Inflammatory macrophage (primary cell): Measurements from ENCODE around the gene SDHB.
"Not testable (repeated sequence)": the region's sequence is repeated elsewhere in the genome, so short reads cannot be mapped to it uniquely, and the experiment has no call there.

Source experiments
- DNase-seq, 2 donors: peaks; one replicate each; pipeline ENCODE4 v3.0.0-alpha.2; 2020 to 2022

SDHB gene

DNA sequence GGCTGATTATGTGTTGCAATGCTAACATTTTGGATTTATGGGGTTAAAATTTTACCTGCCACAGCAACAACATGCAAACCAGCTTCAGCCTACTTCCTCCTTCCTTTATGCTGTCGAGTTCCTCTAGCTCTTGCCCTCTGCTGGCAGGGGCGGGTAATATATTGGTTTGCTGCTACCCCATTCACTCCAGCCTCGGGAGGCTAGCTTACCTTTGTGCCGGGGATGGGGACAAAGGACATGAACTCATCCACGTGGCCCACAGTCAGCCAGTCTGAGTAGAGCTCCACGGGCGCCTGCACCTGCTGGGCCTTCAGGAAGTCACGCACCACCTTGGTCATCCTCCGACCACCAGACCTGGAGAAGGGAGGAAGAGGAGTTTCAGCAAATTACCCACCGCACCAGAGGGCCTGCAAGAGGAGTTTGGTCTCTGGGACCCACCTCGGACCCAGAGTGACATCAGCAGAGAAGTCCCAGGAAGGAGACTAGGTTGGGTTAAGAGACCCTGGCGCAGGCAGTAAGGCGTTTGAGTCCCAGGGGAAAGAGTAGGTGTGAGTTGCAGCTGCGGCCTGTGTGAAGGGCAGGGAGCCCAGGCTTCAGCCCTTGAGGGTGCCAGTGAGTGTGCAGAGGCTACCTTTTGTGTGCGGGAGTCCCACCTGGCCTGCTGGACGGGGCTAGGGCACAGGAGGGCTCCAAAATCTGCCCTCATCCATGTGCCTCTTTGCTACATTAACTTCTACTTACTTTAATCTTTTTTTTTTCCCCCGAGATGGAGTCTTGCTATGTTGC lies 21.8 kb upstream of the SDHB start:
- DNase-seq: peak; percentile 62 to 66

DNA sequence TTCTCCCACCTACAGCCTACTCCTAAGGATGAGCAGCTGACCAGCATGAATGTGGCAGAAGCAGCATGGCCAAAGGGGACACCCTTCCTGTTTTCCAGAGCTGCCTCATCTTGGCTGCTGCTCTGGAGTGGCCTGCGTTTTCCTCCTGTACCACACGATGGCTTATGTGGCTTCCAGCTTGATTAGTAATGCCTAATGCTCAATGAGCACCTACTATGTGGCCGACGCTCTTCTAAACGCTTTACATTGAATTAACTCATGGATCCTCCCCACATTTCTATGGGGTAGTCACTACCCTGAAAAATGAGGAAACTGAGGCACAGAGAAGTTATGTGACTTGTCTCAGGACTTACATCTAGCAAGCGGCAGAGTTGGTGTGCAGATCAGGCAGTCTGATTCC lies 18.0 kb upstream of the SDHB start:
- no peak for DNase-seq

DNA sequence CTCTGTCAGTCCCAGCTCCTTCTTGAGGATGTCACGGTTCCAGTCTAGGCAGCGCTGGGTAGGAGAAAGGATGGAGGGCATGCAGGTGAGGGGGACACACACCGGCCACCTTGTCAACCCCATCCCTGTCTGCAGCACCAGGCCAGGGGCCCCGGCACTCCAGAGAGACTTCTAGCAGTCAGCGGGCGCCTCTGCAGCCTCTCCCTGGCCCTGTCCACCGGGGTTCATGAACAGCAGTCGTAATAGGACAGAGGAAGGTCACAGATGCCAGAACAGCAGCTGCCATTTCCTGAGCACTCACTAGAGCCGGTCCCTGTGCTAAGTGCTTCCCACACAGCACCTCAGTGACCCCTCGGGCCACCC lies 16.3 kb upstream of the SDHB start:
- DNase-seq: no peak

DNA sequence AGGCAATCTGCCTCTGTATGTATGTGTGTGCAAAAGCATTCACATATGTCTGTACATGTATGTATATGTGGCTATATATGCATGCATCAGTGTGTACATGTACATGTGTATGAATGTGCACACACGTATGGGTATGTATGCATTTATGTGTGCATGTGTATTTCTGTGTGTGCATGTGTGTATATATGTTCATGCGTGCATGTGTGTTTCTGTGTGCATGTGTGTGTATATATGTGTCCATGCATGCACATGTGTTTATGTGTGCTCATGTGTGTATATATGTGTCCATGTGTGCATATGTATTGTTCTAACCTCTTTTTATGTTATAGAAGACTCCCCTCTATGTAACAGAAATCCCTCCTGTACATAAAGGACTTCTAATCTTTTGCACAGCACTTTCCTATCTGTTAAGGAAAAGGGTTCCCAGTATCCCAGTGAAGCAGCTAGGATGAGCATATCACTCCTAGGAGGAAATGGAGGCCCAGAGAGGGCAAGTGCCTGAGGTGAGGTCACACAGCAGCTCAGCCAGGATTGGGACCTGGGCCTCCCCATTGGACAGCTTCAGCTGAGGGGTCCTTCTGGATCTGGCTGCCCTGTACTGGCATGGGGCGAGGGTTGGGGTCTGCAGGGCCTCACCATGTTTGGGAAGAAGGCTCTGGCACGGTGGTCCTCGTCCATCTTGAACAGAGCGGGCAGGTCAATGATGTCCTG lies 15.8 kb upstream of the SDHB start:
- no peak for DNase-seq

DNA sequence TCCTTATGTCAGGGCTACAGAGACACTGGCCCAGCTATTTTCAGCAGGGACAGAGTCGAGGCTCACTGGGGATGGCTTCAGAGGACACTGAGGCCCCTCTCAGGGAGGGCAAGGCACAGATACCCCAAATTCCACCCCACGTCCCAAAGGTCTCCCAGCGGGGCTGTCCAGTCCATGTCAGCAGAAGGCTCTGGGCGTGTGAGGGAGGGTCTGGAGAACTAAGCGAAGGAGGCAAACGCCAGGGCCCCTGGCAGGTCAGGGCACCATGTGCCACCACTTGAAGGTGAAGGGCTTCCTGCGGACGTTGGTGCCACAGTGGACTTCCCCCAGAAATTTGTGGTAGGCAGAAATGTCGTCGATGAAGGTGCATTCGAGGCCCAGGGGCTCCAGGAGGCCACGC lies 15.0 kb upstream of the SDHB start:
- DNase-seq: no peak

DNA sequence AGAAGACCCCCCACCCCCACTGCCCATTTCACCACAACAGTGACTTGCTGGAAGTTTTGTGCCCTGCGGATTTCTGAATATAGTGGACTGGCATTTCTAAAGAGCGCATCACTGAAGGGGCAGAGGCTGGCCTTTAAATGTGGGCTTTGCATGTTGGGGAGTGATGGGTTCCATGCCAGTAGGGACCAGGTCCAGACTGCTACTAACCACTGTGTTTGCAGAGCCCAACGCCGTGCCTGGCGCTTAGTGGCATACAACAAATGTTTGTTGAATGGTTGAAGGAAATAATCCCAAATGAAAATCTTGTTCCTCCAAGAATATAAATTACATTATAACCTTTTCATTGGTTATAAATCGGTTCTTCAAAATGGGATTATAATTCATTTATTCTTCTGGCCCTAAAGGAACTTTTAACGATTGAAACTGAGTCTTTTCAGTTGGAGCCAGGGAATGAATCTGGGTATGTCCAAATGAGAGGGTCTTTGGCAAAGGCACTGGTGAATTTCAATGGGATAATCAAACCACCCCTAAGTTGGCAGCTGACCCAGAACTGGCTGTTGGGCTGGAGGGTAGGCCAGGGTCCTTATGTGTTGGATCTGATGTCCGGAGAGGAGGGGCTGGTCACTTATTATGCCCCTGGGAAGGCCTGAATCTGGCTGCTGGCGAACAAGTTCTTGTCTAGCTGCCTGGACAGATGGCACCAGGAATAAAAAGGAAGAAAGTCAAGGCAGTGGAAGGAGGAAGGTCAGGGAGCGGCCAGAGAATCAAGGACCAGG lies 13.8 kb upstream of the SDHB start:
- no peak for DNase-seq

DNA sequence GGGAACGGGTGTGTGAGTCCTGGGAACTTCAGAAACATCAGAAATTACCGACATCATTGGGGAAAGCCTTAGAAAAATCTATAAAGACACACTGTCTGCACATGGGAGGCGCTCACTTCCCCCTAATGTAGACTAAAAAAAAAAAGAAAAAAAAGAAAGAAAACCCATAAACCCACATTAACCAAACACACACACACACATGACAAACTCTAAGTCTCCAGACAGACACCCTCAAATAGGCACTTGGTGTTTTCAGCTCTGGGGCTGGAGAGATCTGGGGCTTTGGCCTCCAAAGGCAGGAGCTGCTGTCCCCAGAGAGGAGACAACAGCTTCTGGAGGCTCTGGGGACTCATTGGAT lies 13.2 kb upstream of the SDHB start:
- peak in 1 of 2 donors; percentile 57 for DNase-seq

DNA sequence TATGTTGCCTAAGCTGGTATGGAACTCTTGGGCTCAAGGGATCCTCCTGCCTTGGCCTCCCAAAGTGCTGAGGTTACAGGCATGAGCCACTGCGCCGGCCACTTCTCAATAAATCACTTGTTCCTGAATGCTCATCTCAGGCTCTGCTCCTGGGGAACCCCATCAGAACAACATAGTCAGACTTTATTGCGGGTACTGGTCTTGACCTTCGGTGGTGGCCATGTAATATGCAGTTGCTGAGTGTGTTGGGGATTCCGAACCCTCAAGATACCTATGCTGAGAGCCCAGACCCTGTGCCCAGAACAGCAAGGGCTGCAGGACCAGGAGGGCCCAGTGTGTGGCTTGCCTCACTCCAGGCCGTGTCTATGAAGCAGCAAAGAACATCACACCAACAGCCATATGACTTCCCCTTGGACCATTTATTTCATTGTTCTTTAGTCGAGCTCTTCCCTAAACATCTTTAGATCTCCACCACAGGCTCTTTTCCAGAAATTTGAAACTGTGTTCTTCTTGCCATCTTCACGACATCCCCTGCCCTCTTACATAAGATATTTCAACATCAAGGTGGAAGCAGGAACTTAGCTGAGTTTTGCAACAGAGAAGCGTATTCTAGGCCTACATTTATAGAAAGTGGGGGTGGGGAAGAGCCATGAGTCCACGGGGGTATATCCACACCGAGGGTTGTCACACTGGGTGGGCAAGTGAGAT lies 12.7 kb upstream of the SDHB start:
- DNase-seq: peak; percentile 72 to 88

DNA sequence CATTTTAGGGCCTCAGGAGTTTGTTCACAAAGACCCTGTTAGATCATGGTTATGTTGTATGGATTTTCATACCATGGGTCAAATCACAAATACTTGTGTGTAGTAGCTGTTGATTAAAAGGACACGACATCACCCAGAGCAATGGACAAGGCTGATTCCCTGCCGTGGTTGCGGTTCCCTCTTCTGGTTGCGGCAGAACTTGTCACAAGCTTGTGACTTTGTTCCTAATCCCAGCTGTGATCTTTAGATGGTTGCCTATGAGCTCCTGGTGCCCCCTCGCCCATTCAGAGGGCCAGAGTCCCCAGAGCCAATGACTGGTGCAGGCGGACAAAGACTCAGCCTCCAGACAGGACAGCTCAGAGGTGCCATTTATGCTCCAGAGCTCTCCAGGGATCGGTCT lies 11.8 kb upstream of the SDHB start:
- peak; percentile 58 to 86 for DNase-seq

DNA sequence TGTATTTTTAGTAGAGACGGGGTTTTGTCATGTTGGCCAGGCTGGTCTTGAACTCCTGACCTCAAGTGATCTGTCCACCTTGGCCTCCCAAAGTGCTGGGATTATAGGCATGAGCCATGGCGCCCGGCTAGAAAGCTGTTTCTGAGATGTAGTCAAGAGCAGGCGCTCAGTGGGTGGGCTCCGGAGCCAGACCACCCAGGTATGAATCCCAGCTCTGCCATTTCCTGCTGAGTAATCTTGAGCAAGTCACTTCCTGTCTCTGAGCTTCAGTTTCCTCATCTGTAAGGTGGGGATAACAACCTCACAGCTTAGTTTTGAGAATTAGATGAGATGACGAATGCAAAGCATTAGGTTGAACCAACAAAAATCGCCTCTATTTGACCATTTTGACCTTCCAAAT lies 8.9 kb upstream of the SDHB start:
- not testable (repeated sequence) for DNase-seq

DNA sequence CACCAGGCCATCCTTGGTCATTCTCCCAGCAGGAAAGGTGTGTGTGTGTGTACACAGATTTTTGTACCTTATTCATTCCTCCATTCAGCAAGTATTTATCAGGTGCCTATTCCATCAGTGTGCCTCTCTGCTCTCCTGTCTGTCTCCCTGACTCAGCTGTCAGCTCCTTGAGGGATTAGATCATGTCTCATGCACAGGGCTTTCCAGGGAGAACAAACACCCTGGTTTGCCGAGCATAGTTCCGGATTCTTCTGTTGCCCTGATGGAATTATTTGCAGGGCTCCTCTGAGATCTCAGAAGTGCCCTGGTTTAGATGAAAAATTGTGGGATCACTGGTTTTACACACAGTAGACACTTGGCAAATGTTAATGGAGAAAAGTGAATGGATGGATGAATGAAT lies 8.1 kb upstream of the SDHB start:
- DNase-seq: no peak

DNA sequence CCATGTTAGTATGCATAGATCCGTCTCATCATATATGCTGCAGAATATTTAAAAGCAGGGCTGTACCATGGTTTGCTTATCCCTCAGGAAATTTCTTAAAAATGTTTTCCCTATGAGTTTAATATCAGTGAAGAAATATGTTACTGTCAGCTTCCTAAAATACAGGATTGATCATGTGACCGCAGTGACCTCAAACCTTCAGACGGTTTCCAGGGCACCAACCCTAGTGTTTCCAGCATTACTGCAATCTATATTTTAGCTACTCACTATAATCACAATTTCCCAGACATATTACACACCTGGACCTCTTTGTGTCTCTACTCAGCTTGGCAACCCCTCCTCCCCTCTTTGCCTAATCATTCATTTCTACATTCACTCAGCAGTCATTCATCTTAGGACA lies 7.7 kb upstream of the SDHB start:
- DNase-seq: peak; percentile 60 to 72

DNA sequence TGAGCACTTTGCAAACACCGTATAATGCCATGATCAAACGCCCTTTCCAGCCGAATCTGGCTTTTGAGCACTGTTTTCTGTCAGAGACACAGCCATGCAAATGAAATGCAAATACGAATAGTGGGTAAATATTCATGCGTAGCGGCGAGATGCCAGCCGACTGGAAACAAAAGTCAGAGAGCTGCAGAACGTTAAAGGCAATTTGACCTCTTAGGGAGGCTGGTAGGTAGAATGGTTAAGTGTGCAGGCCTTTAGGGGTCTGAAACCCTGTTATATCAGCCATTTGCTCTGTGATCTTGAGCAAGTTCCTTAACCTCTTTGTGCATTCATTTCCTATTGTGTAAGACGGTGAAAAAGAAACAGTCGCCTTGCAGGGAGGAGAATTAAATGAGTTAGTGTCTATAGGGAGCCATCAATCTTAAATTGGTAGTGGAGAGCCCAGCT lies 6.5 kb upstream of the SDHB start:
- peak; percentile 59 to 76 for DNase-seq

DNA sequence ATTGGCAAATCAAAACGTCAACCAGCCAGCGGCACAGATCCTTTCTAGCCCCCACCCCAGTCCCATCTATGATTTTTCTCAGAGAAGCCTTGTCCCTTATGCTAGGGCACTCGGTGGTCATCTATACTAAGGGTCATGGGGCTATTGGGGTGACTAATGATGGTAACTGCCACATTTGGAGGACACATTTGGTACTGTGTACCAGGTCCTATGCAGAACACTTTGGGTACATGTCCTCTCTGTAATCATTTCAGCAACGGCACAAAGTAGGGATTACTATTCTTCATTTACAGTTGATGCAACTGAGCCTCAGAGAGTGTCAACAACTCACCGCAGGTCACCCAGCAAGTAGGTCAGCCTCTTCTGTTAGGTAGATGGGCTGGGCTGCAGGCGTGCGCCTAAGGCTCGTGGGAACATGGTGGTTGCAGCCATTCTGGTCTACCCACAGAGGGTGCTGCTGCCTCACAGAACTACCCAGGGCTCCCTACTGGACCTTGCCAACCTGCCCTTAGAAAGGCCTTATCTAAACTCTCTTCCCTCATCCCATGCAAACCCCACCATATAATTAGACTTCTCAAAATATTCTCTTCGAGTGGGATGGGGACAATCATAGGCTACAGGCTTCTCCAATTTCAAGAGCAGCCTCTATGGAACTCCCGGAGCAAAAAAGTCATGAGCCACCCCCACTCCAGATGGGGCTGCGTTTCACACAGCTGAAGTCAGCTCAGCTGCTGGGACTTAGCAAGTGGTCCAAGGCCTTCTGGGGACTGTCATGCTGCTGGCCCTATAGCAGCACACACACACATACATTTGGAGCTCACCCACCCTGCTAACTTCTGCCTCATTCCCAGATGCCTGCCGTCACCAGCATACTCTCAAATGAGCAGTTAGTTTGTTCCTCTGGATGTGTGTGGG lies 5.8 kb upstream of the SDHB start:
- peak; percentile 80 to 87 for DNase-seq

DNA sequence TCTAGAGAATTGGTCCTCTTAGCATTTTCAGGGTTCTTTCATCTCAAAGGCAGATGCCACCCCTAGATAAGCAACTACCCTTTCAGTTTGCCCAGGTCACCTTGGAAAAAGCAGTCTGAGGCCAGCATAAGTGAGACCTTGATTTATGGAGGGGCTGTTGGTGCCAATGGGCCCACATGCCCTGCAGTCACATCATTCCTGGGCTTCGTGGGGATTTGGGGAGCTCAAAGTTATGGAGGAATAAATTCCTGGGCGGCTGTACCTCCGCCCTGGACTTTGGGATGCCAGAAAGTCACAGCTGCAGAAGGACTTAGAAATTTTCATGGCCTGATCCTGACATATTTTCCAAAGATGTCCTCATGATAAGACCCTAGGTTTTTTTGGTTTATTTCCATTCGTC lies 2.7 kb upstream of the SDHB start:
- DNase-seq: no peak

DNA sequence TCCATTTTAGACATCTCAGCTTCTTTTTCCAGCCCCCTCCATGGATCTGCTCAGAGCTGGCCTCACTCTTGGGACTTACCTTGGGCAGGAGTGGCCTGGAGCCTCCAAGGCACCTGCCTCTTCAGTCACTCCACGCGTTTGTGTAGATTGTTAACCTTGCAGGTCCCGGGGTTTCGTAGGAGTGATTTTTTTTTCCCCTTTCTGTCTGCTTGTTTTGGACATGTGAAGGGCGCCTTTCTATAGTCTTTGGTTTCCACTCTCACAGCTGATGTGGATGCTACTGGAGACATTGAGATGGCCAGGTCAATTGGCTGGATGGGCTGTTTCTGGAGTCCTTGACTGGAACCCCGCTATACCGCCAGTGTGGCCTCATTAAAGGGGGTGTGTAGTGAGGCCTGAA lies 2.0 kb upstream of the SDHB start:
- no peak for DNase-seq

DNA sequence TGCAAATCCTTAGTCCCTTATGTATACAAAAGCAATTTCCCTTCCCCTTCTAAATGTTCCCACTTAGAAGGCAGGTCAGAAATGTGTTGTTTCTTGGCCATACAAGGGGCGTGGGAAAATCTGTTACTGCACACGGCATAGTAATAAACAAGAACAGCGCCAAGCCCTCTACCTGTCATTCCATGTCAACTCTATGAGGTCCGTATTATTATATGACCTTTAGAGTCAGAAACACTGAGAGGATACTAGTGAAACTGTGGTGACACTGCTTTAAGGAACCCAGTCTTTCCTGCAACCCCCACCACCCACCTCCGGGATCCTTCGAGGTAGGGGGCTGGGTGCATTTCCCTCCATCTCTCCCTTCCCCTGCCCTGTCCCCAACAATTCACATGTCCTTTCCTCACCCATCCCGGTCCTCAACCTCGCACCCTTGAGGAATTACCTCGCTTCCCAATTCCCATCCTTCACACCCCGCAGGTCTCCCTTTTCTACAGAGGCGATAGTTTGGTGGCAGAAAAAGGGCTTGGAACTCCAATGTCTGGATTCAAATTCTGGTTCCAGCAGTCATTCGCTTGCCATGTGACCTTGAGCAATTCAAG lies 647 bp downstream of the SDHB start:
- DNase-seq: peak in 1 of 2 donors; percentile 37

DNA sequence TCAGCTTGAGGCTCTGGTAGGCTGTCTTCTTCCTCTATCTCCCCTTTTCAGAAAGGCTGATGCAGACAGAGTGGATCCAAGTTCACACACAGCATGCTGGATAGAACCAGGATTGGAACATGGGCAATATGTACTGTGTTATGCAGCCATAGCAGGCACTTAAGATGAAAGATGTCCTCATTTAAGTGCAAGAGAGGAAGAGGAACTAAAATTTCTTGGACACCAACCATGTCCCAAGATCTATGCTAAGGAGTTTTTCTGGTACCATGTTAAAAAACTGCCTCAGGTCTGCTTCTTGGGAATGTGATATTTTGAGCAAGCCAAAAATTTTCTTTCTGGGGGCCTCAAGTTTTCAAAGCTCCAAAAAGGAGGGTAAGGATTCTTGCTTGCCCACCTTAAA lies 1.2 kb downstream of the SDHB start:
- peak; percentile 49 to 57 for DNase-seq

DNA sequence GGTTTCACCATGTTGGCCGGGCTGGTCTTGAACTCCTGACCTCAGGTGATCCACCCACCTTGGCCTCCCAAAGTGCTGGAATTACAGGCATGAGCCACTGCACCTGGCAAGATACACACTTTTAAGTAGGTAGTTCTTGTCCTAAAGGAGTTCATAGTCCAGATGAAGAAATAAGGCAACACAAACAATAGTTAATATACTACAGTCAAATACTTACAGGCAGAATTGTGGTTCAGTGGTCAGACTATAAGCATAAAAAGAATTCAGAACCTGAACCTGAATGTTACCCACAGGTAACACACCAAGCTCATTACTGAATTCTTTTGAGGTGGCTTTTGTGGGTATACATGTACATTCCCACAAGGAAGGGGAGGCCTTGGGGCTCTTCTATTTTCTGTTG lies 1.8 kb downstream of the SDHB start:
- no peak for DNase-seq

DNA sequence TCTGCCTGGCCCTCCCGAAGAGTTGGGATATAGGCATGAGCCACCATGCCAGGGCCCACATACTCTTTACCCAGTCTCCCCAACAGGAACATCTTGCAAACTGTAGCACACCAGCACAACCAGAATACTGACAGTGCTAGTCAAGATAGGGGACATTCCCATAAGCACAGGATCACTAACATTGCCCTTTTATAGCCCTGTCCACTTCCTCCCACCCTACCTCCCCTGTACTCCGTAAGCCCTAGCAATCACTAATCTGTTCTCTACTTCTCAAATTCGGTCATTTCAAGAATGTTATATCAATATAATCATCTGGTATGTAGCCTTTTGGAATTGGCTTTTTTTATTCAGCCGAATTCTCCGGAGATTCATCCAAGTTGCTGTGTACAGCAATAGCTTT lies 5.9 kb downstream of the SDHB start:
- DNase-seq: no peak

DNA sequence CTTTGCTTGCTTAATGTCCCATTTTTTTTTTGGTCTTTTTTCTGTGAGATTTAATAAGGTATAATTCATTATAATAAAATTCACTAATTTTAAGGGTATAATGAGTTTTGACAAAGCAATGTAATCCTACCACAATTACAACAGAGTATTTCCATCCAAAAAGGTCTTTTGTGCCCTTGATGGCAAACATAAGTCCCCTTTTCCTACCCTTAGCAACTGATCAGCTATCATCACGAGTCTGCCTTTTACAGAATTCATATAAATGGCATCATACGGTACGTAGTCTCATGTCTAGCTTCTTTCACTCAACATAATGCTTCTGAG lies 7.5 kb downstream of the SDHB start:
- no peak for DNase-seq
